ENCODE results near the gene MAP1LC3C. TPM values are rescaled to one million over a fixed set of nuclear protein-coding genes. Genes with fewer than 3 reads are reported as not detected.

MAP1LC3C gene
- total RNA-seq, 2 experiments from 2014 or later, result not detected

- no peak within 1 kb of the TSS for H3K27ac Mint-ChIP-seq
- POLR2A ChIA-PET, result no interaction called here
- CTCF ChIA-PET, result no interaction called here
- intact Hi-C loops (cut with DNase I, micrococcal nuclease), result no loop called here
- DNase-seq (no peak), ATAC-seq (no peak)
- H3K27me3 Mint-ChIP-seq, result no peaks in the 10 kb centered on the region
- H3K36me3 Mint-ChIP-seq (ENCODE audit: low read depth), result no peaks in the 10 kb centered on the region
- no peaks in the 10 kb centered on the region for H3K4me1 Mint-ChIP-seq
- H3K4me3 Mint-ChIP-seq, result no peak within 1 kb of the TSS
- H3K9me3 Mint-ChIP-seq (ENCODE audit: low read depth), result no peaks in the 10 kb centered on the region
Observed at GRCh38 chr1:241957692-241958494, 41.0 kb downstream of the MAP1LC3C start, which contains the start of gene BECN2. Gene BECN2, plus strand, starts transcription at chr1:241957767. Its CDS starts 0 bp downstream, at chr1:241957767.

- Mint-ChIP-seq H3K27me3 (peaks cover 7% of the 10 kb centered on the region), H3K4me3 (no peak overlapping the region), H3K4me1 (no peaks in the 10 kb centered on the region), H3K27ac (no peak overlapping the region), H3K36me3 (ENCODE audit: low read depth) (no peaks in the 10 kb centered on the region), H3K9me3 (ENCODE audit: low read depth) (no peaks in the 10 kb centered on the region)
- intact Hi-C loops (cut with DNase I, micrococcal nuclease), result no loop called here
- no peak for ATAC-seq
- no peak for DNase-seq
- POLR2A ChIA-PET, result no interaction called here
- CTCF ChIA-PET, result no interaction called here
Observed at GRCh38 chr1:241950390-241950789, 48.5 kb downstream of the MAP1LC3C start.

- intact Hi-C loops (cut with DNase I, micrococcal nuclease), result no loop called here
- ATAC-seq (no peak), DNase-seq (no peak)
- Mint-ChIP-seq H3K27ac (no peak overlapping the region), H3K9me3 (ENCODE audit: low read depth) (no peaks in the 10 kb centered on the region), H3K4me1 (no peaks in the 10 kb centered on the region), H3K27me3 (peaks cover 7% of the 10 kb centered on the region), H3K4me3 (no peak overlapping the region), H3K36me3 (ENCODE audit: low read depth) (no peaks in the 10 kb centered on the region)
- ChIA-PET POLR2A (no interaction called here), CTCF (interaction anchor here (0.6 kb wide), 1 partner anchor 50 kb away, joined by 3 read pairs; no protein-coding TSS in a partner anchor)
Observed at GRCh38 chr1:241947354-241947753, 51.5 kb downstream of the MAP1LC3C start.

Other genes starting within 250 kb of the MAP1LC3C start
- 10 to 100 TPM; 53.8 to 57.8 TPM for gene EXO1, start 150.9 kb downstream of the MAP1LC3C start, total RNA-seq
- gene BECN2, start 41.3 kb downstream of the MAP1LC3C start, total RNA-seq, result not detected

Data from activated CD4-positive, alpha-beta T cell treated with anti-CD3 and anti-CD28 coated beads for 36 hours (primary cell).